ENCODE results near the gene HS3ST6. TPM values are rescaled to one million over a fixed set of nuclear protein-coding genes. Genes with fewer than 3 reads are reported as not detected.

Gene HS3ST6
- total RNA-seq, 1 experiment from 2014 or later: not detected

DNA sequence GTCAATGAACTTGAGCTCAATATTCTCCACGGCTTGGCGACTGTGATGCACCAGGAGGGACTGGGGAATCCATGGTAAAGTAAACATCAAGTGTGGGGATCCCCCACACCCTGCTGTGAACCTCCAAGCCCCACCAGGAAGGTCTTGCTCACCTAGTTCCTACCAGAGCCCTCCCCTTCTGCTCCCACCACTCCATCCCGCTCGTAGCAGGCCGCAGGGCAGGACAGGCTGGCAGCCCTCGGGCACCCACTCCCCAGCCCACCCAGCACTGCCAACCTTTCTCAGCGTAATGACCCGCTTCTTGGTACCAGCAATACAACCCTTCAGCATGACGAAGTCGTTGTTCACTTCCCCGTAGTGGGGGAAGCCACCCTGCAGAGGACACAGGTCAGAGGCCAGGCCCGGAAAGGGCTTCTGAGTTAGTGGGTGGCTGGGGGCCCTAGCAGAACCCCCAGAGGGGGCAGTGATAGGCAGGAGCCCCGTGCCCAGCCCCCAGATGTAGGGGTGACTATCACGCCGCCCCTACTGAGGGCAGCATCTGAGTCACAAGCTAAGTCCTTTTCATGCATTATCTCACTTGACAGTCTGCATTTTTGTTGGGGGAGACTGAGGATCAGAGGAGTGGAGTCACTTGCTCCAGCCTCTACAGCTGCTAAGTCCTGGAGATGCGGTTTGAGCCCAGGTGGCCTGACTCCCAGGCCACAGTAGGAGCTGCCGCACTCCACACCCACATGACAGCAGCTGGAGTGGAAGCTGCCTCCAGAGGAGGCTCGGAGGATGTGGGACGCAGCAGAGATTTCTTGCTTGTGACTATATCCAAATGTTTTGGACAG is 27.6 kb upstream of the HS3ST6 start:
- H3K4me1 ChIP-seq (ENCODE audit: control insufficient read depth in 1 of 2, insufficient read depth in 2 of 2, low read length in 2 of 2): peaks cover 14 to 26% of the 10 kb centered on the region in 2 experiments
- POLR2A ChIA-PET: interaction anchor here (0.9 to 2.4 kb wide), 2 partner anchors 19 kb away, joined by 3 to 7 read pairs; partner anchors contain the start of gene RPS2
- no peaks in the 10 kb centered on the region for H4K20me1 ChIP-seq (ENCODE audit: insufficient read depth)
- CTCF ChIA-PET: no interaction called here
- ATAC-seq (no peak), DNase-seq (ENCODE audit: low read depth, low spot score) (no peak)
- no peak overlapping the region for H3K4me2 ChIP-seq (ENCODE audit: low read length)
- no peaks in the 10 kb centered on the region for H3K36me3 ChIP-seq (ENCODE audit: control insufficient read depth in 1 of 2, insufficient read depth in 2 of 2, low read length in 2 of 2)
- intact Hi-C loops (cut with micrococcal nuclease): no loop called here
- H3K9me3 ChIP-seq (ENCODE audit: control insufficient read depth in 1 of 2, insufficient read depth in 1 of 2, low read depth in 1 of 2, low read length in 2 of 2): no peaks in the 10 kb centered on the region
- no peak overlapping the region for H3K9ac ChIP-seq (ENCODE audit: low read length)
- no TSS peak for BruUV-seq (replicated peaks)
- RAD21 ChIA-PET (ENCODE audit: low non-redundant PET in 1 of 2, low total read pairs in 2 of 2, uncharacterized antibody in 2 of 2, unreplicated experiment in 2 of 2): no interaction called here
- H3K4me3 ChIP-seq (replicated peaks in 1 of 2; ENCODE audit: low read depth in 1 of 2, low read length in 2 of 2): no peak overlapping the region
- no peak for TF ChIP-seq ZFX (IDR thresholded peaks at IDR 0.05)
- TF ChIP-seq, protein P1, sequence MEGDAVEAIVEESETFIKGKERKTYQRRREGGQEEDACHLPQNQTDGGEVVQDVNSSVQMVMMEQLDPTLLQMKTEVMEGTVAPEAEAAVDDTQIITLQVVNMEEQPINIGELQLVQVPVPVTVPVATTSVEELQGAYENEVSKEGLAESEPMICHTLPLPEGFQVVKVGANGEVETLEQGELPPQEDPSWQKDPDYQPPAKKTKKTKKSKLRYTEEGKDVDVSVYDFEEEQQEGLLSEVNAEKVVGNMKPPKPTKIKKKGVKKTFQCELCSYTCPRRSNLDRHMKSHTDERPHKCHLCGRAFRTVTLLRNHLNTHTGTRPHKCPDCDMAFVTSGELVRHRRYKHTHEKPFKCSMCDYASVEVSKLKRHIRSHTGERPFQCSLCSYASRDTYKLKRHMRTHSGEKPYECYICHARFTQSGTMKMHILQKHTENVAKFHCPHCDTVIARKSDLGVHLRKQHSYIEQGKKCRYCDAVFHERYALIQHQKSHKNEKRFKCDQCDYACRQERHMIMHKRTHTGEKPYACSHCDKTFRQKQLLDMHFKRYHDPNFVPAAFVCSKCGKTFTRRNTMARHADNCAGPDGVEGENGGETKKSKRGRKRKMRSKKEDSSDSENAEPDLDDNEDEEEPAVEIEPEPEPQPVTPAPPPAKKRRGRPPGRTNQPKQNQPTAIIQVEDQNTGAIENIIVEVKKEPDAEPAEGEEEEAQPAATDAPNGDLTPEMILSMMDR (IDR thresholded peaks at IDR 0.05 in 2 of 3, conservative IDR thresholded peaks at IDR 0.05 in 1 of 3; ENCODE audit: borderline replicate concordance in 1 of 3, insufficient read depth in 1 of 3, low read depth in 2 of 3, low read length in 2 of 3): no peak
- no peak for TF ChIP-seq EGR1 (IDR thresholded peaks at IDR 0.05; ENCODE audit: low read depth)
- no peak for TF ChIP-seq YY1 (IDR thresholded peaks at IDR 0.05; ENCODE audit: extremely low read depth, insufficient replicate concordance, low read depth, low read length)
- TF ChIP-seq SIN3A (IDR thresholded peaks at IDR 0.05; ENCODE audit: low read depth): no peak
- no peak for TF ChIP-seq TCF7L2 (IDR thresholded peaks at IDR 0.05; ENCODE audit: borderline replicate concordance, extremely low read depth, insufficient read depth, insufficient read length)
- TF ChIP-seq EZH2phosphoT487 (IDR thresholded peaks at IDR 0.05; ENCODE audit: borderline replicate concordance): no peak
- TF ChIP-seq, protein P2, sequence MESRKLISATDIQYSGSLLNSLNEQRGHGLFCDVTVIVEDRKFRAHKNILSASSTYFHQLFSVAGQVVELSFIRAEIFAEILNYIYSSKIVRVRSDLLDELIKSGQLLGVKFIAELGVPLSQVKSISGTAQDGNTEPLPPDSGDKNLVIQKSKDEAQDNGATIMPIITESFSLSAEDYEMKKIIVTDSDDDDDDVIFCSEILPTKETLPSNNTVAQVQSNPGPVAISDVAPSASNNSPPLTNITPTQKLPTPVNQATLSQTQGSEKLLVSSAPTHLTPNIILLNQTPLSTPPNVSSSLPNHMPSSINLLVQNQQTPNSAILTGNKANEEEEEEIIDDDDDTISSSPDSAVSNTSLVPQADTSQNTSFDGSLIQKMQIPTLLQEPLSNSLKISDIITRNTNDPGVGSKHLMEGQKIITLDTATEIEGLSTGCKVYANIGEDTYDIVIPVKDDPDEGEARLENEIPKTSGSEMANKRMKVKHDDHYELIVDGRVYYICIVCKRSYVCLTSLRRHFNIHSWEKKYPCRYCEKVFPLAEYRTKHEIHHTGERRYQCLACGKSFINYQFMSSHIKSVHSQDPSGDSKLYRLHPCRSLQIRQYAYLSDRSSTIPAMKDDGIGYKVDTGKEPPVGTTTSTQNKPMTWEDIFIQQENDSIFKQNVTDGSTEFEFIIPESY (IDR thresholded peaks at IDR 0.05; ENCODE audit: extremely low read depth, insufficient replicate concordance, low read length): no peak
- no peaks in the 10 kb centered on the region for H3K27me3 ChIP-seq (ENCODE audit: insufficient read depth, low read length)
- no peaks in the 10 kb centered on the region for H3K79me2 ChIP-seq (ENCODE audit: insufficient read depth, low read length)
- H3K27ac ChIP-seq (ENCODE audit: low read depth, low read length): no peak overlapping the region
- H3K9me2 ChIP-seq (ENCODE audit: insufficient read depth): no peaks in the 10 kb centered on the region
- H2AFZ ChIP-seq (ENCODE audit: low read depth, low read length, poor library complexity, severe bottlenecking): no peak overlapping the region
